Duodenal mucosa (tissue), 2 donors: ENCODE results near the gene AURKAIP1.
"Not testable (repeated sequence)": the region's sequence is repeated elsewhere in the genome, so short reads cannot be mapped to it uniquely, and the experiment has no call there.

Source experiments
- H3K27ac ChIP-seq: one replicate; pipeline ENCODE4 v1.7.0; 2013; ENCODE audit warnings: low read depth, low read length
- H3K27me3 ChIP-seq, 2 donors: one replicate each; pipeline ENCODE4 v1.7.0; 2013; ENCODE audit warnings: low read length in 2 of 2, control low read depth in 1 of 2; ENCODE audit not compliant: insufficient read depth in 2 of 2, control insufficient read depth in 1 of 2
- H3K36me3 ChIP-seq, 2 donors: one replicate each; pipeline ENCODE4 v1.7.0; 2013; ENCODE audit warnings: low read length in 2 of 2, control low read depth in 1 of 2; ENCODE audit not compliant: insufficient read depth in 2 of 2, control insufficient read depth in 1 of 2
- H3K4me1 ChIP-seq, 2 donors: one replicate each; pipeline ENCODE4 v1.7.0; 2013; ENCODE audit warnings: low read length in 2 of 2, control low read depth in 1 of 2; ENCODE audit not compliant: insufficient read depth in 2 of 2, control insufficient read depth in 1 of 2
- H3K4me3 ChIP-seq, 2 donors: one replicate each; pipeline ENCODE4 v1.7.0; 2013; ENCODE audit warnings: low read length in 2 of 2, low read depth in 1 of 2
- H3K9ac ChIP-seq, 2 donors: one replicate each; pipeline ENCODE4 v1.7.0; 2013; ENCODE audit warnings: low read length in 2 of 2, low read depth in 1 of 2
- H3K9me3 ChIP-seq, 2 donors: one replicate each; pipeline ENCODE4 v1.7.0; 2013; ENCODE audit warnings: low read length in 2 of 2, control low read depth in 1 of 2; ENCODE audit not compliant: control insufficient read depth in 1 of 2

Gene AURKAIP1

DNA sequence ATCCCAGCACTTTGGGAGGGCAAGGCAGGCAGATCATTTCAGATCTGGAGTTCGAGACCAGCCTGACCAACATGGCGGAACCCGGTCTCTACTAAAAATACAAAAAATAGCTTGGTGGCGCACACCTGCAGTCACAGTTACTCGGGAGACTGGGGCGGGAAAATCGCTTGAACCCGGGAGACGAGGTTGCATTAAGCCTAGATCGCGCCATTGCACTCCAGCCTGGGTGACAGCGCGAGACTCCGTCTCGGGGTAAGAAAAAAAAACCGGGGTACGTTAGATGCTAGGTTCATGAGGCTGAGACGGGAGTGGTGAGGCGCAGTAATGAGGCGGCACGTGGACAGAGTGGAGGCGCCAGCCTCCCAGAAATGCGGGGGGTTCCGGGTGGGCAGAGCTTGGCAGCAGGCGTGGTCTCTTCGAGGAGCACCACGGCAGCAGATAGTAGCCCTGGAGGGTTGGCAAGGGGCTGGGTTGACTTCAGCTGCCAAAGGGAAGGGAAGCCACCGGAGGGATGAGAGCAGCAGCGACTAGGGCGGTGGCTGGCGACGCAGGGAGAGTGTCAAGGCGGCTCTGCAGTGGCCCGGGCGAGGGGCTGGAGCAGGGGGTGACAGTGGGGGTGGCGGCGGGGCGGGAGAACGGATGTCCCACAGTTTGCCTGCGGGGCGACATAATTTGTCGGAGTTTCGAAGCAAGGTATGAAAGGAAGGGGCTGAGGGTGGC, 31.3 kb upstream of the AURKAIP1 start:
- H3K9ac ChIP-seq, result peak overlapping the region; percentile 76 to 79
- H3K27me3 ChIP-seq, result no peaks in the 10 kb centered on the region
- no peaks in the 10 kb centered on the region for H3K9me3 ChIP-seq
- peak overlapping the region; percentile 78 to 91 for H3K4me3 ChIP-seq
- peaks cover 18 to 37% of the 10 kb centered on the region in 2 donors for H3K36me3 ChIP-seq
- no peak overlapping the region for H3K27ac ChIP-seq
- H3K4me1 ChIP-seq, result peaks cover 17 to 23% of the 10 kb centered on the region in 2 donors

DNA sequence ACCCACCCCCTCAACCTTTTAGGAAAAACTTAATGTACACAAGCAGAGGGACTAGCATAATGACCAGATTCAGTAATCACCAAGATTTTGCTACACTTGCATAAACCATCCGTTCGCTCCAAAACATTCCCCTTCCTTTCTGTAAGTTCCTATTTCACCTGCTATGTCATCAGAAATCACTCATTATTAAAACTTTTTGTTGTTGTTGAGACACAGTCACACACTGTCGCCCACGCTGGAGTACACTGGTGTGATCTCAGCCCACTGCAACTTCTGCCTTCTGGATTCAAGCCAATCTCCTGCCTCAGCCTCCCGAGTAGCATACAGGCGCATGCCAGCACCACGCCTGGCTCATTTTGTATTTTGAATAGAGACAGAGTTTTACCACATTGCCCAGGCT, 28.6 kb upstream of the AURKAIP1 start:
- H3K27me3 ChIP-seq, result no peaks in the 10 kb centered on the region
- no peak overlapping the region for H3K4me3 ChIP-seq
- H3K27ac ChIP-seq, result no peak overlapping the region
- no peak overlapping the region for H3K9ac ChIP-seq
- H3K4me1 ChIP-seq, result peaks cover 30 to 38% of the 10 kb centered on the region in 2 donors
- H3K36me3 ChIP-seq, result peaks cover 27 to 47% of the 10 kb centered on the region in 2 donors
- H3K9me3 ChIP-seq, result no peaks in the 10 kb centered on the region

DNA sequence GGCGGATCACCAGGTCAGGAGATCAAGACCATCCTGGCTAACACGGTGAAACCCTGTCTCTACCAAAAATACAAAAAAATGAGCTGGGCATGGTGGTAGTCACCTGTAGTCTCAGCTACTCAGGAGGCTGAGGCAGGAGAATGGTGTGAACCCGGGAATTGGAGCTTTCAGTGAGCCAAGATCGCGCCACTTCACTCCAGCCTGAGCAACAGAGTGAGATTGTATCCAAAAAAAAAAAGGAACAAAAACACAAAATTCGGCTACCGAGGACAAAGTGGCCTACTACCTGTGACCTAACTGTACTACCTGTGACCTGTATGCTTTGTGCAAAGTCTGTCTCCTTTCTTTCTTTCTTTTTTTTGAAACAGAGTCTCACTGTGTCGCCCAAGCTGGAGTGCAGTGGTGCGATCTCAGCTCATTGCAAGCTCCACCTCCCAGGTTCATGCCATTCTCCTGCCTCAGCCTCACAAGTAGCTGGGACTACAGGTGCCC, 27.9 kb upstream of the AURKAIP1 start:
- Histone ChIP-seq H3K4me1 (peaks cover 29 to 35% of the 10 kb centered on the region in 2 donors), H3K36me3 (peaks cover 29 to 48% of the 10 kb centered on the region in 2 donors)
- not testable (repeated sequence) for H3K9me3 ChIP-seq, H3K27me3 ChIP-seq, H3K4me3 ChIP-seq, H3K27ac ChIP-seq, H3K9ac ChIP-seq

DNA sequence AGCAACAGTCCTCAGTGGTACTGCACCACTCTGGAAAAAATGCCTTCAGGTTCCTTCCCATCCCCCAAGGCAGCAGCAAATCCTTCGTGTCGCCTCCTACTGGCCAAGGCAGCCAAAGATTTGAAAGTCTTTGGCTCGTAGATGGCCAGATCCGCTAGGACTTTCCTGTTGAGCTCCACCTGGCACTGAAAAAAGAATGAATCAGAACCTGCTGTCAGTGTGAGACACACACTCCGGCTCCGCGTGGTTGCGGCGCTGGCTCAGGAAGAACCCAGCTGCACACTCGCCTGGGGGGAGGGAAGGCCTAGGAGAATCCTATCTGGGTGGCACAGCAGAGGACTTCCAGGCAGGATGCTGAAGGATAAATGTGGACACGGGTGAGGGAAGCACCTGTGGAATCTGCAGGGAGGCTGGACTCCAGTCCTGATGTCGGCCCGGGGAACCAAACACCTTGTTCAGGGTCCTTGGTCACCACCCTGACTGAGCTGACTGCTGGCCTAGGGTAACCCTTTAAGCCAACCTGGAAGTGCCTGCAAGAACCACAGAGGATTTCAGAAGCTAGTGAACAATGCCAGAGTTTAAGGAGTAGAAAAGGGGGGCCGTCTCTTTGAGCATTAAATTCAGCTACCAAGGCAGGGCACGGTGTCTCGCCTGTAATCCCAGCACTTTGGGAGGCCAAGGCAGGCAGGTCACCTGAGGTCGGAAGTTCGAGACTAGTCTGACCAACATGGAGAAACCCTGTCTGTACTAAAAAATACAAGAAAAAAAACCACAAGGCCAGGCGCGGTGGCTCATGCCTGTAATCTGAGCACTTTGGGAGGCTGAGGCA, 27.3 kb upstream of the AURKAIP1 start:
- Histone ChIP-seq H3K27ac (no peak overlapping the region), H3K4me3 (no peak overlapping the region), H3K27me3 (no peaks in the 10 kb centered on the region), H3K9me3 (no peaks in the 10 kb centered on the region), H3K4me1 (peaks cover 36 to 40% of the 10 kb centered on the region in 2 donors), H3K9ac (no peak overlapping the region), H3K36me3 (peaks cover 34 to 55% of the 10 kb centered on the region in 2 donors)

DNA sequence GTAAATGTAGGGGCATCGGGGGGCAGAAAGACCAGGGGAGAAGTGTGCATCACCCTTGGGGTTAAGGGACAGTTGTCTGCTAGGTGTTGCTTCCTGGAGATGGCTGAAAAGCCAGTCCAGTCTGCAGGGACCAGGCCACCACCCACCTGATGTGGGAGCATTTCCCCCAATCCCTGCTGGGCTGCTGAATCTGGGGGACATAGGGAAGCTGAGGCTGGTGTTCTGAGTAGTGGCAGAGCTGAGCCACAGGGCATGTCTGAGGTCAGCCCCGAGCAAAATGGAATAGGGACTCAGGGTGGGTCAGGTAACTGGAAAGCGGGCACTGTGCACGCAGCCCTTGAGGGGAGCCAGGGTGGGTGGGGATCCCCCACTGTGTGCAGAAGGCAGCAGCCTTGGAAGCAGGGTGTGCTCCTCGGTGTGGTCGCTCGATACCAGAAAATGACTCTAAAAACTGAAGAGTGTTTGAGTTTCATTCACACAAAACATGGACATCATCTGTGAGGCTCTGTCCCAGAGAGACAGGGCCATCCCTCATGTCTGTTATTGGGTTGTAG, 26.5 kb upstream of the AURKAIP1 start:
- peaks cover 39 to 59% of the 10 kb centered on the region in 2 donors for H3K36me3 ChIP-seq
- H3K27me3 ChIP-seq, result no peaks in the 10 kb centered on the region
- no peak overlapping the region for H3K9ac ChIP-seq
- H3K4me3 ChIP-seq, result no peak overlapping the region
- H3K9me3 ChIP-seq, result no peaks in the 10 kb centered on the region
- H3K27ac ChIP-seq, result no peak overlapping the region
- peaks cover 38 to 41% of the 10 kb centered on the region in 2 donors for H3K4me1 ChIP-seq

DNA sequence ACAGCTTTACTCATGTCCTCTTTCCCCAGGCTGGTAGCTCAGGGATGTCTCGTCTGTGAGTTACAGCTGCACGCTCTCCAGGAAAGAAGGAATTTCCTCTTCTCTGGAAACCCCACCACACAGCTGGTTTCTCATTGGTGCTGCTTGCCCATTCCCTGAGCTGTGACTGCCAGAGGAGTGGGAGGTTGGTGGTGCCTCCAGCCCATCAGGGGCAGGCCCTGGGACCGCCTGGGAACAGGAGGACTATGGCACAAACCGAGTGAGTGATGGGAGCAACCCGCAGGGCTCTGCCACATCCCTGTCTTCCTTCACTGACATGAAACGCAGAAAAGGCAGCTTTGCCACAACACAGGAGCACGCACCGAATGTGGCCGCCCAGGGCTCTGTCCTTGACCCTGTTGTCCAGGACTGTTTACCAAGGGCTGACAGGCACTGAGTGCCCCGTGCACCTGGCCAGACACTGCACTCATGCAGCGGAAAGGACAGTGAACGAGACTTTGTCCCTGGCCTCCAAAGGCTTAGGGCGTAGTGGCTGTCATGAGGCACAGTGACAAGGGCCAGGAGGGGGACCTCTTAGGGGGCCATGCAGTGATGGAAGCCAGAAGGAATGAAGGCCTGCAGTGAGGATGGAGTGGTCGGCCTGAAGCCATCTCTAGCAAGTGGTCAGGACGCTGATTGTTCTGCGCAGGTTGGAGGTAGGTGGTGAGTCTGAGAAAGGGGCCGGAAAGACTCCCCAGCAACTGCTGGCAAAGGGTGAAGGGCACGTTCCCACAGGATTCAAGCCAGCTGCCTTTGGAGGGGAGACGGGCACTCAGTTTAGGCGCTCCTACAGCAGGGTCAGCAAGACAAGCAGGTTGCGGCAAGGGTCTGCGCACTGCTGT, 25.8 kb upstream of the AURKAIP1 start:
- no peaks in the 10 kb centered on the region for H3K27me3 ChIP-seq

DNA sequence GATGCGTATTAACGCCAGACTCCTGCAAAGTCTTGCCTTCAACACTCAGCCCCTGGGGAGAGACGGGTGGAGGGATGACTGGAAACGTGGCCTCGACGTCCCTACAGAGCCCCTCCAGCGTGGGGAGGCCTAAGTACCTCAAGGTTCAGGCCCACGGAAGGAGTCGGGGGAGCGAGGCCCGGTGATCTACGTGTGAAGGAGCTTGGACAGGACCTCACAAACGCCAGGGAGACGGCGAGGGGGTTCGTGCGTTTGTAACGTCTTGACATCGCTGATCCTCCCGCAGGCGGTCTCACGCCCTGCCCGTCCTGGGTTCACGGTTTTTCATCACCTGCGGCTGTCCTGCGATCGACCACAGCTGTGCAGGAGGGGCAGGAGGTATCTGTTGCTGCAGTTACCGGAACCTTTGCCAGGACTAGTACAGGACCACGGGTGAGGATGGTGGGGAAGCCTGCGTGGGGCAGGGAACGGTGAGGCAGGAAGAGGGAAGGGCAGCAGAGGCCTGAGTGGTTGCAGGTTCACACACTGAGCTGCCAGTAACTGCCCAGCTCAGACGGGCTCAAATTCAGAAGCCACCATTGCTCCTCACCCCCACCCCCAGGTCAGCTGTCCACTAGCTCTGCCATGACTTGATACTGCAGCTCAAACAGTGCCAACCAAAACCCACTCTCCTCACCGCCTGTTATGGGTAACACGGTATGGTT, 25.0 kb upstream of the AURKAIP1 start:
- H3K9me3 ChIP-seq, result no peaks in the 10 kb centered on the region
- H3K9ac ChIP-seq, result peak overlapping the region; percentile 96 to 98
- no peaks in the 10 kb centered on the region for H3K27me3 ChIP-seq
- peaks cover 29% of the 10 kb centered on the region in 2 donors for H3K4me1 ChIP-seq
- H3K36me3 ChIP-seq, result peaks cover 39 to 59% of the 10 kb centered on the region in 2 donors
- H3K4me3 ChIP-seq, result peak overlapping the region; percentile 93 to 100
- peak overlapping the region; percentile 50 for H3K27ac ChIP-seq

More for the DNA sequence above, 25.8 kb upstream of the AURKAIP1 start:
- peak overlapping the region; percentile 96 to 98 for H3K9ac ChIP-seq
- peaks cover 39 to 59% of the 10 kb centered on the region in 2 donors for H3K36me3 ChIP-seq
- peak overlapping the region; percentile 32 for H3K27ac ChIP-seq
- H3K4me3 ChIP-seq, result peak overlapping the region; percentile 93 to 100
- no peaks in the 10 kb centered on the region for H3K9me3 ChIP-seq
- peaks cover 31 to 34% of the 10 kb centered on the region in 2 donors for H3K4me1 ChIP-seq

DNA sequence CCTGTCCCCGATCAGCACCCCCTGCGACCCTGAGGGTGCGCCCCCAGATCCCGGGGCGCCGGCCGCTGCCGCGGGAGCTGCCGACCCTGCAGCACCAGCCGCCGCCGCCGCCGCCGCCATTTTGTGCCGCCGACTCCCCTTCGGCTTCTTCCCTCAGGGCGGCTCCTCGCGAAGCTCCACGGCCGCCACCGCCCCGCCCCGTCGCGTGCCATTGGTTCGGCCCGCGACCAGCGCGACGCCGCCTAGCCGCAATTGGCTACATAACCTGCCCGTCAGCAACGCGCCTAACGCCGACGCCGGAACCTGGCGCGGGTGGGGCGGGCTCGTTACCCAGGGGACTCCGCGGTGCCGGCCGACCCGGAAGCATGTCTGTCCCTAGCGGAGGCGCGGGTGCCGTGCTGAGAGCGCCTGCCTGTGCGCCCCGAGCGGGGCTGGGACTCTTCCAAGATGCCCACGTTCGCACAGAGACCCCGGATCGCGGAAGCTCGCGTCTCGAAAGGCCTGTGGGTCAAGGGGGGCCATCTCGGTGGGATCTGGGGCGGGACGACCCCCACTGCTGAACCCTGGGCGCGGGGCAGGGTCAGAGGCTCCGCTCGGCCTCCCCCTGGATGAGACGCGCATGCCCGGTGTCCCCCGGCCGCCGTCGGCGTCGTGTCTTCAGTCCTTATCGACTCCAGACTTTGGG, 24.3 kb upstream of the AURKAIP1 start, which contains the start of gene CCNL2:
Gene CCNL2 (minus strand): TSS at position 149 of the 685 bp plus-strand sequence. CDS start 29 bp downstream, at position 120.
- peaks cover 39 to 59% of the 10 kb centered on the region in 2 donors for H3K36me3 ChIP-seq
- H3K27ac ChIP-seq, result peak within 1 kb of the TSS; percentile 70
- peak within 1 kb of the TSS; percentile 94 to 100 for H3K4me3 ChIP-seq
- peak within 1 kb of the TSS; percentile 96 to 98 for H3K9ac ChIP-seq
- no peaks in the 10 kb centered on the region for H3K9me3 ChIP-seq
- H3K4me1 ChIP-seq, result peaks cover 29% of the 10 kb centered on the region in 2 donors
- no peaks in the 10 kb centered on the region for H3K27me3 ChIP-seq
